ENCODE measurements around the gene C13orf42. TPM values are rescaled to one million over a fixed set of nuclear protein-coding genes. Genes with fewer than 3 reads are reported as not detected.

C13orf42 gene
- total RNA-seq, 1 donor from 2014 or later, result under 0.01 TPM

- FAIRE-seq (no peak), DNase-seq (ENCODE audit: low spot score in 2 of 2) (no peak)
Measured at GRCh38 chr13:51036418-51036817, 74.7 kb downstream of the C13orf42 start.

DNA sequence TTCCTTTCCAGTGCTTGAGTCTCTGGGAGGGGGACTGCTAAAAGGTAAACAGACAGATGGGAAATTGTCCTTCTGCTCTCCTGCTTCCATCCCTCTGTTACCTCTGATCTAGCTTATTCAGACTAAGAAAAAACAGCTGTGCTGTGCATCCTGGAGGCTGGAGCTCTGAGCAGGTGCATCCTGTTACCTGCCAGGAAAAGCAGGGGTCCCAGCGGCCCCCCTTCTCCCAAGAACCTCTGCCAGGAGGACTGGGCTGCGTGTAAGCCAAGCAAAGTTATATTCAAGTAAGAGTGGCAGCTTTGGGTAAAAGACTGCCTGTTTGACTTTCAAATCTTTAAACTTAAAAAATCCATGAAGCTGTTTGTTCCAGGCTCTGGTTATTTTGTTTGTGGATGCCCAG lies 75.1 kb downstream of the C13orf42 start:
- no peak for FAIRE-seq

GRCh38 chr13:51035469-51035868 lies 75.6 kb downstream of the C13orf42 start:
- DNase-seq (ENCODE audit: low spot score in 2 of 2), result no peak
- FAIRE-seq, result no peak

More for the DNA sequence above, 75.1 kb downstream of the C13orf42 start:
- DNase-seq (ENCODE audit: low spot score in 2 of 2), result no peak

GRCh38 chr13:51034906-51035305 lies 76.2 kb downstream of the C13orf42 start:
- no peak for FAIRE-seq
- DNase-seq (ENCODE audit: low spot score in 2 of 2), result no peak

DNA sequence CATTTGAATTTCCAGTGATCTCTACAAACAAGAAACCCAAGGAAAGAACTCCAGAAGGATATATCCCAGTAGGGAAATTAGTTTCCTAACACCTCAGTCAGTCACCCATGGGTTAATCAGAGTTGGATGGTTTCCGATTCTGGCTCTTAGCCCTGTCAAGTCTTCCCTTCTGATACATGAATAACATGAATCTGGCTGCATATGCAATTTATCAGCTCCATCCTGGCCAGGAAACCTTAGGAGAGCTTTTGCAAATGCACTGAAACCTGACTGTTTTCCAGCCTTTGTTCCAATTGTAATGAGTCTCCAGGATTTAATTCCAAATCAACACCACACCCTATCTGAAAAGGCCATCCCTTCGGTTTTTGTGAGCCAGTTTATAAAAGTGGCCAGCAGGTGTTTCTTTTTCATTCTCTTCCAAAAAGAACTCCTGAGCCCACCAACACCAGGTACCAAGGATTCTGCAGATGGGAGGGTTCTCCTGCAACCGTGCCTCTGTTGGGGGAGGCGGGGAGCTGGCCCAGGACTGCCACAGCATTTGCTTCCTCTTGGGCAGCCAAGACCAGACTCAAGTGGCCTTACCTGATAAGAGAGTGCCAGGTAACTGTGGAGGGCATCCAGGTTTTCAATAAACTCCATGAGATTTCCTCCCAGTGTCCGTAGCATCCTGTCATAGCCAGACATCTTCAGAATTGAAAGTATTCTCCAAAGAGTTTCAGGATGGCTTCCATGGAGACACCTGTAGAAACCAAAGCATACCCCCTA lies 77.5 kb downstream of the C13orf42 start:
- FAIRE-seq, result no peak
- no peak for DNase-seq (ENCODE audit: low spot score in 2 of 2)

GRCh38 chr13:51032831-51033230 lies 78.2 kb downstream of the C13orf42 start:
- no peak for DNase-seq (ENCODE audit: low spot score in 2 of 2)
- no peak for FAIRE-seq

Other genes with a start within 250 kb of the C13orf42 start
- gene RNASEH2B, start 201.5 kb downstream of the C13orf42 start, total RNA-seq, result 424 TPM
- 8.6 TPM for gene FAM124A, start 111.1 kb upstream of the C13orf42 start, total RNA-seq
- 0.41 TPM for gene SERPINE3, start 228.4 kb upstream of the C13orf42 start, total RNA-seq

Measured in frontal cortex (tissue), 4 donors.